Measurements from ENCODE around the gene TNFSF11.

Gene TNFSF11

GRCh38 chr13:42654722-42655121 is 80.8 kb downstream of the TNFSF11 start:
- DNase-seq, result no peak

DNA sequence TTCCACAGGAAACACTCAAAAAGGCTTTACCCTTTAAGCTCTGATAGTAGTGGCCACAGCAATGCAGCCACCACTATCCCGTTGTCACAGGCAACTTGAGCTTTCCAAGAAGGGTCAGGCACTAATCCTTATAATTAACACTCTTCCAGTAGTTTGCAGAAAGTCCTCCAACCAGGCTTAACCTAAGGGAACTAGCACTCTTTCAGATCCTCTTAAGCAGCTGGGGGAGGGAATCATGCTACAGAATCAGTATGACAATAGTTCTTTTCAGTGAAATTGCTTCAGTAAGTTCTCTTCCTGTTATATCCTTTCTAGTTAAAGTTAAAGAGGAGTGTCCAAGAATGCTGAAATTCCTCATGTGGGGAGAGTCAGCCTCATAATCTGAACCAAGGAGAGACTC is 82.2 kb downstream of the TNFSF11 start:
- DNase-seq, result no peak

DNA sequence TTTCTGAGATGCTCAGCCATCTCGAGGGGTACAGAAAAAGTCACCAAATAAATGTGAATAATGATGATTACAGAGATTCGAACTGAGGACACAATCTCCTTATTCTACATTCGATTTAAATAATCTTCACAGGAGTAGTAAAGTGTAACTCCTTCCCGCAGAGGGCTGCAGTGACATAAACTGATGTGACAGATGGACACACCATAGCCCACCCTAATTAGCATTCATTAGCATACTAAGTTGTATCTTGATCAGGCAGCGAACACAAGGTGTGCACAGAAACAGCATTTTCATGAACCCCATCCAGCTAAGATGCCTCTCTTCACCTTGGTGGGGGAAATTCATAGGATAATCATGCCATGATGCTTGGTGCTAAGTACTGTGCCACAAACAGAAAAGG is 83.0 kb downstream of the TNFSF11 start:
- DNase-seq, result no peak
